HAP-1 (cell line): ENCODE results near the gene SGTB.
"Not testable (repeated sequence)": the region's sequence is repeated elsewhere in the genome, so short reads cannot be mapped to it uniquely, and the experiment has no call there.

Experiments
- DNase-seq, 2 experiments: peaks; one replicate each; pipeline ENCODE4 v3.0.0-alpha.2; 2016 to 2020; ENCODE audit warnings: low spot score in 2 of 2
- H3K27me3 ChIP-seq: fragments of 250-450 bp; sonication (Bioruptor Pico); 2 replicates; pipeline ENCODE4 v1.5.1; 2020; ENCODE audit warnings: low read depth, mild to moderate bottlenecking, moderate library complexity
- H3K36me3 ChIP-seq: fragments of 250-450 bp; sonication (Bioruptor Pico); replicated peaks from 2 replicates; pipeline ENCODE4 v1.5.1; 2020; ENCODE audit warnings: mild to moderate bottlenecking
- H3K4me1 ChIP-seq: fragments of 250-450 bp; sonication (Bioruptor Pico); 2 replicates; pipeline ENCODE4 v1.5.1; 2020; ENCODE audit warnings: mild to moderate bottlenecking
- H3K4me3 ChIP-seq: fragments of 250-450 bp; sonication (Bioruptor Pico); 2 replicates; pipeline ENCODE4 v1.5.1; 2020; ENCODE audit warnings: mild to moderate bottlenecking, moderate library complexity
- H3K9me3 ChIP-seq: fragments of 250-450 bp; sonication (Bioruptor Pico); 2 replicates; pipeline ENCODE4 v1.5.1; 2020; ENCODE audit warnings: mild to moderate bottlenecking, moderate library complexity
- in situ Hi-C: fragments of 300-500 bp; cut with MboI; formaldehyde crosslinking; loops from 3 replicates; pipeline ENCODE4 v1.14.3; 2020; ENCODE audit warnings: low sequenced_read_pairs, inconsistent platforms, mixed read lengths

The SGTB gene

DNA sequence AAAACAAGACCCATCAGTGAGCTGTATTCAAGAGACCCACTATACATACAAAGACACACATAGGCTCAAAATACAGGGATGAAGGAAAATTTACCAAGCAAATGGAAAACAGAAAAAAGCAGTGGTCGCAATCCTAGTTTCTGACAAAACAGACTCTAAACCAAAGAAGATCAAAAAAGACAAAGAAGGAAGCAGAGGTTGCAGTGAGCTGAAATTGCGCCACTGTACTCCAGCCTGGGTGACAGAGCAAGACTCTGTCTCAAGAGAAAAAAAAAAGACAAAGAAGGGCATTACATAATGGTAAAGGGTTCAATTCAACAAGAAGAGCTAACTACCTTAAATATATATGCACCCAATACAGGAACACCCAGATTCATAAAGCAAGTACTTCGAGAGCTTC is 45.9 kb downstream of the SGTB start:
- not testable (repeated sequence) for DNase-seq

GRCh38 chr5:65674749-65675148 is 47.2 kb downstream of the SGTB start:
- Histone ChIP-seq H3K9me3 (no peaks in the 10 kb centered on the region; the same call in 1 of the 2 replicates), H3K36me3 (peaks cover 16% of the 10 kb centered on the region), H3K4me3 (no peak overlapping the region), H3K27me3 (no peaks in the 10 kb centered on the region), H3K4me1 (no peaks in the 10 kb centered on the region)
- in situ Hi-C loops = no loop called here
- DNase-seq = no peak

More for the DNA sequence above, 45.9 kb downstream of the SGTB start:
- H3K27me3 ChIP-seq, in situ Hi-C loops, H3K4me3 ChIP-seq, H3K9me3 ChIP-seq, H3K4me1 ChIP-seq: not testable (repeated sequence)
- H3K36me3 ChIP-seq = peaks cover 17% of the 10 kb centered on the region

DNA sequence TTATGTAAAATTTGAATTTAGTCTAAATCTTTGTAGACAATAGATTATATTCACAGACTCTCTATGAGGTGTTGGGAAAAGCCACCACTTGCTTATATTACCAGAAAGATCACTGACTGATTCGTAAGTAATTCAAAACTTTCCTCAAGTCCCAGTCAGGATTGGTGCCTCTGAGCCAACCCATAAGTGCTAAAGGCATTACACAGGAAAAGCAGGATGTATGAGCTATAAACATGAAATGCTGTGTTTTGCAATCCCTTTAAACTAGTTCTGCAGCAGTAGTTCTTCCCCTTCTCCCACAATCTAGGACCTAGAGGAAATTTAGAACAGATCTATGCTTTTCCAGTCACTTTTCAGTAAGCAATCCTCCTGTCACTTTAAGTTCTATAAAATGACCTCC is 49.1 kb downstream of the SGTB start:
- no peaks in the 10 kb centered on the region; the same call in 1 of the 2 replicates for H3K9me3 ChIP-seq
- H3K27me3 ChIP-seq = no peaks in the 10 kb centered on the region
- H3K4me1 ChIP-seq = no peaks in the 10 kb centered on the region
- H3K4me3 ChIP-seq = no peak overlapping the region
- H3K36me3 ChIP-seq = peaks cover 17% of the 10 kb centered on the region
- in situ Hi-C loops = no loop called here
- no peak for DNase-seq

DNA sequence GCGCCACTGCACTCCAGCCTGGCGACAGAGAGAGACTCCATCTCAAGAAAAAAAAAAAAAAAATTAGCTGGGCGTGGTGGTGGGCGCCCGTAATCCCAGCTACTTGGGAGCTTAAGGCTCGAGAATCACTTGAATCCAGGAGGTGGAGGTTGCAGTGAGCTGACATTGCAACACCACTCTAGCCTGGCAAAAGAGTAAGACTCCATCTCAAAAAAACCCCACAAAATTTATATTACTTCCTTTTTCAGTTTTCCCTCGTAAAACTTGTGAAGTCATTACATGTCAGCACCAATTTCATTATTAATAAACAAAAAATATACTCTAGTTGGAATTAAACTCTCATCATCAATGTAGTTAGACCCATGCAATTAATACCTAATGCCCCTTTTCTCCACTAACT is 53.2 kb downstream of the SGTB start:
- no peaks in the 10 kb centered on the region for H3K9me3 ChIP-seq
- no peaks in the 10 kb centered on the region for H3K4me1 ChIP-seq
- H3K27me3 ChIP-seq = no peaks in the 10 kb centered on the region
- H3K36me3 ChIP-seq = peaks cover 14% of the 10 kb centered on the region
- no peak for DNase-seq
- H3K4me3 ChIP-seq = no peak overlapping the region
- in situ Hi-C loops = no loop called here

DNA sequence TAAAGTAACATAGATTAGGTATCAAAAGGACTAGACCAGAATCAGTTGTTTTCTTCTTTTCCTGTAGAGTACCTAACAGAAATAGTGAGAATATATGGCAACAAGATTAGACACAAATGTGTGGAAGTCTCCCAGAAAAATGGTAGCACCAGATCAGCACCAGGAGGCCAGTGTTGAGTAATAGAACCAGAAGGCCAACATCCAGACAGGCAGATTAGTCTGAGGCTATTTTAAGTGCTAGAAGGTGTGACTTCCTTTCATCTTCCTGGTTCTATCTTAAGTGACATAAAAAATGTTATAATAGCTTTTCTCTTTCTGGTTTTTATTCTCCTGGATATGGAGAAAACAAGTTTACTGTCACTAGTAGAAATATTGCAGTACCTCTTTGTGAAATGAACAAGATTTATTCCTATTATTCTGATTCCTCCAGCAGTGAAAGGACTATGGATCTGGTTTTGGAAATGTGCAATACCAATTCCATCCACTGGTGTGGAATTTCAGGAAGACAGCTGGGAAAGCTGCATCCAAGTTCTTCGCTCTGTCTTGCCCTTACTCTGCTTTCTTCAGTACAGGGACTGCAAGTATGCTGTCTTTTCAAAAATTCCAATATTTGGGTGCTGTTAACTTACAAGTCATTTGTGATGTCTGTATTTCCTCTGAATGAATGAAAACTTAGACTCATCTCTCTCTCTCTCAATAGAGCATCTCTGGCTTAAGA is 57.9 kb downstream of the SGTB start:
- H3K27me3 ChIP-seq = no peaks in the 10 kb centered on the region
- DNase-seq = peak in 1 of 2 experiments; percentile 38
- H3K36me3 ChIP-seq = peaks cover 11% of the 10 kb centered on the region
- no peaks in the 10 kb centered on the region for H3K4me1 ChIP-seq
- no peak overlapping the region for H3K4me3 ChIP-seq
- H3K9me3 ChIP-seq = no peaks in the 10 kb centered on the region
- in situ Hi-C loops = no loop called here

- Histone ChIP-seq H3K9me3 (no peaks in the 10 kb centered on the region), H3K36me3 (peaks cover 4% of the 10 kb centered on the region; the same call in 1 of the 2 replicates), H3K4me1 (no peaks in the 10 kb centered on the region), H3K4me3 (no peak overlapping the region), H3K27me3 (no peaks in the 10 kb centered on the region)
- in situ Hi-C loops = no loop called here
- DNase-seq = no peak
Observed at GRCh38 chr5:65654713-65655112, 67.2 kb downstream of the SGTB start.

GRCh38 chr5:65651144-65651543 is 70.8 kb downstream of the SGTB start:
- DNase-seq = no peak
- Histone ChIP-seq H3K9me3 (no peaks in the 10 kb centered on the region), H3K27me3 (no peaks in the 10 kb centered on the region), H3K4me3 (no peak overlapping the region), H3K4me1 (peaks cover 14% of the 10 kb centered on the region), H3K36me3 (0 out of 2 replicates have a peak, but pooled peaks cover 4% of the 10 kb centered on the region)
- in situ Hi-C loops = no loop called here

- Histone ChIP-seq H3K36me3 (0 out of 2 replicates have a peak, but pooled peaks cover 4% of the 10 kb centered on the region), H3K27me3 (no peaks in the 10 kb centered on the region), H3K9me3 (no peaks in the 10 kb centered on the region), H3K4me1 (peaks cover 14% of the 10 kb centered on the region), H3K4me3 (no peak overlapping the region)
- peak; percentile 19 to 73 for DNase-seq
- in situ Hi-C loops = no loop called here
Observed at GRCh38 chr5:65647941-65648340, 74.0 kb downstream of the SGTB start.

GRCh38 chr5:65646938-65647337 is 75.0 kb downstream of the SGTB start:
- H3K36me3 ChIP-seq = 0 out of 2 replicates have a peak, but pooled peaks cover 4% of the 10 kb centered on the region
- H3K27me3 ChIP-seq = no peaks in the 10 kb centered on the region
- in situ Hi-C loops = no loop called here
- H3K9me3 ChIP-seq = no peaks in the 10 kb centered on the region
- no peak overlapping the region for H3K4me3 ChIP-seq
- no peak for DNase-seq
- peaks cover 14% of the 10 kb centered on the region for H3K4me1 ChIP-seq

GRCh38 chr5:65640240-65640639 is 81.7 kb downstream of the SGTB start:
- H3K9me3 ChIP-seq = no peaks in the 10 kb centered on the region
- no peak overlapping the region for H3K4me3 ChIP-seq
- no peak for DNase-seq
- H3K4me1 ChIP-seq = no peaks in the 10 kb centered on the region
- peaks cover 10% of the 10 kb centered on the region for H3K36me3 ChIP-seq
- H3K27me3 ChIP-seq = no peaks in the 10 kb centered on the region
- in situ Hi-C loops = no loop called here

- in situ Hi-C loops = no loop called here
- DNase-seq = no peak
- no peaks in the 10 kb centered on the region for H3K27me3 ChIP-seq
- H3K9me3 ChIP-seq = no peaks in the 10 kb centered on the region
- peaks cover 4% of the 10 kb centered on the region for H3K4me1 ChIP-seq
- H3K4me3 ChIP-seq = no peak overlapping the region
- peaks cover 6% of the 10 kb centered on the region; the same call in 1 of the 2 replicates for H3K36me3 ChIP-seq
Observed at GRCh38 chr5:65630981-65631380, 90.9 kb downstream of the SGTB start.

- DNase-seq = no peak
- H3K4me3 ChIP-seq = peak overlapping the region; percentile 70
- peaks cover 2% of the 10 kb centered on the region; the same call in 1 of the 2 replicates for H3K36me3 ChIP-seq
- H3K27me3 ChIP-seq = no peaks in the 10 kb centered on the region
- H3K9me3 ChIP-seq = no peaks in the 10 kb centered on the region
- peaks cover 15% of the 10 kb centered on the region for H3K4me1 ChIP-seq
- in situ Hi-C loops = no loop called here
Observed at GRCh38 chr5:65625743-65626142, 96.2 kb downstream of the SGTB start.

- in situ Hi-C loops = no loop called here
- H3K27me3 ChIP-seq = no peaks in the 10 kb centered on the region
Observed at GRCh38 chr5:65624571-65625555, 97.0 kb downstream of the SGTB start, which contains the start of the genes SHLD3 and TRAPPC13. SHLD3 (plus strand) TSS chr5:65625027; CDS start chr5:65629588, 4,561 bp downstream. TRAPPC13 (plus strand) TSS chr5:65625027; CDS start chr5:65625061, 34 bp downstream.

More at GRCh38 chr5:65624571-65625555, 97.0 kb downstream of the SGTB start, which contains the start of the genes SHLD3 and TRAPPC13:
- Histone ChIP-seq H3K4me1 (peaks cover 15% of the 10 kb centered on the region), H3K36me3 (0 out of 2 replicates have a peak, but pooled peaks cover 2% of the 10 kb centered on the region), H3K4me3 (peak within 1 kb of the TSS; percentile 70), H3K9me3 (no peaks in the 10 kb centered on the region)
- peak; percentile 82 to 83 for DNase-seq
